Measurements from ENCODE around the gene MACROD2.

Gene MACROD2

DNA sequence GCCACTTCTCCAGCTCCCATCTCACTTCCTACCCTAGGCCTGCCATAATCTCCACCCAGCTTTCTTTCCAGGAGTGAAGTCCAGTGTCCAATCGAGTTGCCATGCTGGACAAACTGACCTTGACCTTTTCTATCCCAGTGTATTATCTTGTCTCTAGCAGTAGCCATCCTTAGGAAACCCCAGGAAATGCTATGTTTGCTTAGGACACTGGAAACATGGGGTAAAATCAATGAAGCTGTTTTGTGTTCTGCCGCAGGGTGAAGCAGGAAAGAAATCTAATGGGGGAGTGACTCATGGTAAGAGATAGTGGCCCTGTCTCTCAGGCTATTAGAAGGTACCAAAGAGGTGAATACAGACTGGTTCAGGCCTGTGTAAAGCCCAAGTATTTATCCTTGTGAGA lies 1452.2 kb downstream of the MACROD2 start:
- no peak for DNase-seq (ENCODE audit: low read depth)

DNA sequence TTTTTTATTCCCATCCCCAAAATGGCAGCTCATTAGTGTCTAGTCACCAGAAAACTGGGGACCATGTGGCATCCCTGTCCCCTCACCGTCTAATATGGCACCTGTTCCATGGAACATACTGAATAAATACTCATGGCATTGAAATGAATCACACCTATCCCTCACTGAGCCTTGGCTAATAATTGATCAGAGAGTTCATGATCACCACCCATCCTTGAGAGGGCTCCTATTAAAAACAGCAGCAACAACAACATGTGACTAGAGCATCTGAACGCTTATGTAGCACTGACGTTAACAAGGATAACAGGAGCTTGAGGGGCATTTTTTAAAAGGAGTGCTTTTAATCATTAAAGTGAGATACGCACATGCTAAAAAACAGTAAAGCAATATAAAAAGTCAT lies 1453.7 kb downstream of the MACROD2 start:
- DNase-seq (ENCODE audit: low read depth), result no peak

DNA sequence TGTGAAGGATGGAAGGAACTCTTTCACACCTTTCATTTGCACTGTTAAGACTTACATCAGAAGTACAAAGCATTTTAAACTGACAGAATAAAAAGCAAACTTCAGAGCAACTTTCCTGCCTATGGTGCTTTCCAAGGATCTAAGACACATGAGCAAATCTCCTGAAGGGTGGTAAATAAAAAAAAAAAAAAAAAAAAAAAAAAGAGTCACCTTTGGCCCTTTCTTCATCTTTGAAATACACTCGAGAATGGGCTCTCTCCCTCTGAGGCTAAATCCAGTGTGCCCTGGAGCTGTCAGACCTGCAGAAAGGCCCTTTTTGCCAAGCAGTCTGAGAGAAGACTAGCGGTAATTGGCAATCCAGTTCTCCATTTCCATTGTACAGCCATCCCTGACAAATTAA lies 1455.9 kb downstream of the MACROD2 start:
- no peak for DNase-seq (ENCODE audit: low read depth)

DNA sequence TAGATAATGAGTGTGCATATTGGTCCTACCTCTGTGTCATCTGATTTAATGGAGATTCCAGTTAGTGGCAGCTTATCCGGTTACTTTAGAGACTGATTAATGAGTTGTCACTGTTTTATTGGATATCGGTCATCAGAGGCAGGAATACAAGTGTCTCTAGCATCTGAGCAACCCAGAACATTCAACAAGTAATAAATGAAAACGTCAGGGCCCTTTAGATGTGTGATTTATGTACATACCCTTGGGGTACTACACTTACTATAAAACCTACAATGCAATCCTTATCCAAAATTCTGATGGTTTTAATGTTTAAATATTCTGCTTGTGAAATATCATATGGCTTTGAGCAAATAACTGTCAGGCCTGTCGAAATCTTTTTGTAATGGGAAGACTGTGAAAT lies 1460.0 kb downstream of the MACROD2 start:
- DNase-seq (ENCODE audit: low read depth), result no peak

DNA sequence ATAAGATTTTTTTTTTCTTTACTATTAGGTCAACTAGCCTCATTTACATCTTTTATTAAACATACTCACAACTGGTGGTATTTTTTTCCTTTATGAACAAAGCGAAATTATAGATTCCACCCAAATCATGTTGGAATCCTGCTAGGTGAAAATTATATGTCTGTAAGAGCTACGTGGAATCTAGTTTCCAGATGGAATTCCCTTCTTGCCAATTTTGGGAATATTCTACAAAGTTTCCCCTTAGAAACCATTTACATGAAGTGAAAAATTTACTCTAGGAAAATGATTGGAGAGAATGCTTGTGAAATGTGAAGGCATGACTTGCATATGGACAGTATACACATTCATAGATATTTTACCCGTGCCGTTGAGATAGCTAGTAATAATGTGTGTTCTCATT lies 1466.6 kb downstream of the MACROD2 start:
- no peak for DNase-seq (ENCODE audit: low read depth)

DNA sequence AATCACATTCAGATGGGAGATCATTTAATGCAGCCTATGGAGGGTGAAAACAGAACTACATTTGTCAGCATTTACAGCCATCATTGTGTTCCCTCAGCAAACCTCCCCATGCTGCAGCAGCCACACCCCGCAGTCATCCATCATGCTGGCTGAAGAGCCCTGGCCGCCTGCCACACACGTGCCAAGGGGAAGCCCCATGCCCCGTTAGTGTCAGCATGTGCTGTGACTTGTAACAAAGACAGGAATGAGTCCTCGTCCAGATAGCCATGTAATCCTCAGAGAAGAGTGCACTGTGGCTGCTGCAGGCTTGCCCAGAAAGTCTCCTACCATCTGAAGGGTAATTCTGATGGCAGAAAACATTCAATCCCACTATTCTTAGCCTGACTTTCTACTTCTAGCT lies 1480.2 kb downstream of the MACROD2 start:
- no peak for DNase-seq (ENCODE audit: low read depth)

DNA sequence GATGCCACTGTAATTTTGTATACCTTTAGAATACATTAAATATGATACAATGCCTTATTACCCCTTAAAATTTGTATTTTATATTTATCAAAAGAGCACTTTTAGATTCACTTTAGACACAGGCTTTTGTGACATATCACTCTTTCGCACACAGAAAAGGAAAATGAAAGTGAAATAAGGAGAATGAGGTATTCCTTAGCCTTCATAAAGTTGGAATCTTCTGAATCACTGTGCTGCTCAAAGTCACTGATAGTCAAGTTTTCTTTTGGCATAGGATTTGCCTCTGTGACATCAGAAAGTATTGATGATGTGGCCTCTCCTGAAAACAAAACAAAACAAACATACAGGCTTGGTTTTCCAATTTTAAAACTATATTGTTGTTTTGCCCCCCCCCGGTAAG lies 1480.9 kb downstream of the MACROD2 start:
- DNase-seq (ENCODE audit: low read depth), result no peak

DNA sequence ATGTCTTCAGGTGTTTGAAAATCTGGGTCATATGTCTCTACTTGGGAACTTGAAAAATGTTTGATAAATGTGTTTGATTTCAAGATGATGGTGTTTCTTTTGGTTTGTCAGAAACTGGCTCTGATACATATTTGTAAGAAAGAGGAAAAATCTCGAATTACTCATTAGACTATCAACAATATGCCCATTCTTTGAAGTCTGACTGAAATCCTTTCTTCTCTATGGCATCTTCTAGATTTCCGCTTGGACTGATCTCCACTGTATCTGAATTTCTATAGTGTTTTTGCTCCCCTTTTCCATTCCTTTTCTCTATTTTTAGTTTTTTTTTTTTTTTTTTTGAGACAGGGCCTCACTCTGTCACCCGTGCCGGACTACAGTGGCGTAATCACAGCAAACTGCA lies 1481.5 kb downstream of the MACROD2 start:
- no peak for DNase-seq (ENCODE audit: low read depth)

DNA sequence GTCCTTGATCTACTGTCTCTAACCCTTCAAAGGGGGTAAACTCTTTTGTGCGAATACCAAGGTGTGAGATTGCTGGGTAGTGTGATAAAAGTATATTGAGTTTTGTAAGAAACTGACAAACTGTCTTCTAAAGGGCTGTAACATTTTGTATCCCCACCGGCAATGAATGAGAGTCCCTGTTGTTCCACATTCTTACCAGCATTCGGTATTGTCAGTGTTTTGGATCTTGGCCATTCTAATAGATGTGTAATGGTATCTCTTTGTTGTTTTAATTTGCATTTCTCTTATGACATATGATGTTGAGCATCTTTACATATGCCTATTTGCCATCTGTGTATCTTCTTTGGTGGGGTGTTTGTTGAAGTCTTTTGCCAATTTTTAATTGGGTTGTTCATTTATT lies 1487.2 kb downstream of the MACROD2 start:
- no peak for DNase-seq (ENCODE audit: low read depth)

DNA sequence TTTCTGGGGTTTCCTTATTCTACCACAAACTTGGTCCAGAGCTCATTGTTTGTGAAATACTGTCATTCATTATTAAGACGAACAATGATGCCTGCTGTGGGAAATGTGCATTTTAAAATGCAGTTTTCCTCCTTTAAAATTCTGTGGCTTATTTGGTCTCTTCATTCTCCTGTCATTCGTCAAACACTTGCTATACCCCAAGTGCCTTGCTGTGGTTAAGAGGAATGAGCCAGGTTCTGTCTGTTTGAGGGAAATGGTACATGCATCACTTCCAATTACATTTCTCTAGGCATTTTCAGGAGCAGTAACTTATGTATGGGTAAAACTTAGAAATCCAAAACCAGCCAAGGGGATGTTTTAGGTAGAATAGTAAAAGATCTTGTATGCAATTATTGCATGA lies 1490.2 kb downstream of the MACROD2 start:
- DNase-seq (ENCODE audit: low read depth), result no peak

DNA sequence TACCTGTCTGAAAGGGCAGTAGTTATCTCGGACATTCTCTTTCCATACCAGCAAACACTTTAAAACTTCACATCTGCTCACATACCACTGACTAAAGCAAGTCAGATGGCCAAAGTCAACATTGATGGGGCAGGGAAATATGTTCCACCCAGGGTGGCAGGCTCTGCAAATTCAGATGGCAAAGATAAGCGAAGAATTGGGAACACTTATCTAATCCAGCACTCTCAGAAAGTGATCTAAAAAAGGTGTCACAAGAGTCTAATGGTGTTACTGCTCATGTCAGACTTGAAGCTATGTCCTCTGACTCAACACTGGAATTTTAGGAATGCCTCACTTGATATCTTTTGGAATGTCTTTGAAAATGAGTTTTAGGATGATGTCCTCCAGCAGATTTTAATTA lies 1491.7 kb downstream of the MACROD2 start:
- DNase-seq (ENCODE audit: low read depth), result no peak

DNA sequence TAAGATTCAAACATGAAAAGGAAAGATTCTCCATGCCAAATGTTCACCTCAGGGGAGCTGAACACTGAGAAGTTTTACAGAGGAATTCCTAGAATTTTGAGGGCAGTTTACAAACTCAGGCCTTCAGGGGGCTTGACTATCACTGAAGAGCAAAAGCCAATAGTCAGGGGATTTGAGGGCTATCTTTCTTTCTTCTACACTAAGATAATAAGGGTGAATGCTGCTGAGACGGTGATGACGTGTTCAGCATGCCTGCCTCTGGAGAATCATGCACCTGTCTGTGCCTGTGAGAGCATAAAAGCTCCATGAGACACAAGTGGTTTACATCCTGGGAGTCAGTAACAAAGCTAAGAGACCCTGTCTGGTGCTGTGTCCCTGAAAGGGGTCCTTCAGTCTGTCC lies 1492.4 kb downstream of the MACROD2 start:
- DNase-seq (ENCODE audit: low read depth), result no peak

DNA sequence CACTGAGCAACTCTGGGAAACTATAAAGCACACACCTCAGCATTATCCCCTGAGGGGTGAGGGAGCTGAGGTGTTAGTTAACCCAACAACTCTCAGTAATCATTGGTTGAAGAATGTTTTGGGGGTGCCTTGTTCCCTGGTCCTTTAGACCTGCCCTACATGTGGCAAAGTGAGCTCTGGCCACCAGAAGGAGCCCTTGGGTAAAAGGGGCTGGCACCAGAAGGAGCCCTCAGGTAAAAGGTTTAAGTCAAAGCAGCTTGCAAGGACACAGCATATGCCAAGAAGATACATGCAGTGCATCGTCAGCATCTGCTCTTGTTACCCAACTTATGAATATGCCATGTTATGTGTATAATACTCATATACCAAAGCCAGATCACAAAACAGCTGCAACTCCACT lies 1496.3 kb downstream of the MACROD2 start:
- DNase-seq (ENCODE audit: low read depth), result no peak

DNA sequence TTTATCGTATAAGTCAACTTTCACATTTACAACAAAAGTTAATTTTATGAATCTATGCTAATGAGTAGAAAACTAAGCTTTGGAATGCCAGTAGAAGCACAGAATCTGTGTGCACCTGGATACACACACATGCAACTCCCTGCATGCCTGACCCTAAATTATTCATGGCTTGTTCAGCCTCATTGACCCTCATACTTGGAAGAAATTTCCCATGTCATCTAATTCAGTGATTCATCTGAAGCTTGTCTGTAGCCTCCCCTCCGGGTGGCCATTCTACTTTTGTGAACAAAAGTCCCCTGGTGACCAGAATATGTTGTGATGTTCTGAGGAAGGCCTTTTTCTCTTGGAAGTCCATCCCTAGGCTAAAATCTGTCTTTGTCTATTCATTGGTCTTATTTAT lies 1499.5 kb downstream of the MACROD2 start:
- no peak for DNase-seq (ENCODE audit: low read depth)

DNA sequence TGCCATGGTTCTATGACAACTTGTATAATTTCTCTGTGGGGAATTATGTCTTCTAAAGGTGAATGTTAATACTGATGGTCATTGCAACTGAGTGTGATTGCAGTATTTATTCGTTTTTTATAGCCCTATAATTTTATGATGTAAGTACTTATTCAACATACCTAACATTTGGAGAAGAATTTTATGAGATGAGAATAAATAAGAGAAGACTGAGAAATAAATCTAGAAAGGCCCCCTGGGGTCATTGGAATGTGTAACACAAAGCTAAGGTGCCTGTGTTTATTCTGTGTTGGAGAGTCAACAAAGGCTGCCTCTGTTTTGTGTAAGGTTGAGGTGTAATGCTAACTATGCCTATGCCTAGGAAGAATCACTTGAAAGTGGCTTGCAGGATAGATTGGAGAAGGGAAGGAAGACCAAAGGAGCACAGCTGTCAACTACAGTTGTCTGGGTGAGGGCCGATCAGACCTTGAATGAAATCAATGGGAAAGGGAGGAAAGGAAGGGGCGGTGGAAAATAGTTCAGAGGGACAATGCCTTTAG lies 1501.3 kb downstream of the MACROD2 start:
- DNase-seq (ENCODE audit: low read depth), result no peak

DNA sequence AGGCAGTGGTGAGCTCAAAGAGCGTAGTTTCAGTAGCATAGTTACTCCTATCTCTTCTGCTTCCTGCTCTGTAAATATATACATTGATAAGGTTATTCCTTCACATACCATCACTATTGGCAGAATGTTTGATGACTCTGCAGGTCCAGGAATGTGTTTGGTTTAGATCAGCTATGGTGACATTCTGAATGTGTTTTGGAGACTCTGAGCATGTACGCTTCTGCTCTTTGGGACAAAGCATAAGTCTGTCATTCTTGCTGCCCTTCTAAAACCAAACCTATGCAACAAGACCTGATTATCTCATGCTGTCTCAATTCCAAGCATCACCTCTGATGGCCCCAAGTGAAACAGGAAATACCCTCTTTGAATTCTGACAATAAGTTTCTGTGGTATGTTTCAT lies 1503.6 kb downstream of the MACROD2 start:
- no peak for DNase-seq (ENCODE audit: low read depth)

DNA sequence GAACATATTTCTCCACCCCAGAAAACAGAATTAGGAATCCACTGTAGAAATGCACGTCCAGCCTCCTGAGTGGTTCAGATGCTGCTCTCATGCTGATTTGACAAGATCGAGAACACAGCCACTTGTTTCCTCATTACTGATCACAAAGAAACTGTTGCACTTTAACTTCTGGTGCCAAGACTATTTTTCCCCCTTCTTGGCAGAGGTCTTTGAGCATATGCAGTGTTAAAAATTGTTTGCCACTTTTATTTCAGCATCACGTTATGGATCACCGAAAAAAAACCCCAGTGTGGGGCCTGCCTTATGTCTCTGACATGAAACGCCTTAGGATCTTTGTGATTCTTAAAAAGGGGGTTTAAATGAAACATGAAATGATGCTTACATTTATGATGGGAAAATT lies 1511.0 kb downstream of the MACROD2 start:
- no peak for DNase-seq (ENCODE audit: low read depth)

DNA sequence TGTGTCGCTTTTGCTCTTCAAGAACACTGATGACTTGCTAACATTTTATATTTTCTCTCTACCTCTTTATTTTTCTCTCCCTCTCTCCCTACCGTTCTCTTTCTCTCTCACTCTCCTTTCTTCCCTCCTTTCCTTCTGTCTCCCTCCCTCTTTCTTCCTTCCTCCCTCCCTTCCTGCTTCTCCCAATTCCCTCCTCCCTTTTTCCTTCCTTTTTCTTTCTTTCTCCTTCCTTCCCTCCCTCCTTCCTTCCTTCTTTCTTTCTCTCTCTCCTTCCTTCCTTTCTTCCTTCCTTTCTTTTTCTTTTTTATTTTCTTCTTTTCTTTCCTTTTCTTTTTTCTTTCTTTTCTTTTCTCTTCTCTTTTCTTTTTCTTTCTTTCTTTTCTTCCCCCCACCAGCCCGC lies 1511.8 kb downstream of the MACROD2 start:
- no peak for DNase-seq (ENCODE audit: low read depth)

DNA sequence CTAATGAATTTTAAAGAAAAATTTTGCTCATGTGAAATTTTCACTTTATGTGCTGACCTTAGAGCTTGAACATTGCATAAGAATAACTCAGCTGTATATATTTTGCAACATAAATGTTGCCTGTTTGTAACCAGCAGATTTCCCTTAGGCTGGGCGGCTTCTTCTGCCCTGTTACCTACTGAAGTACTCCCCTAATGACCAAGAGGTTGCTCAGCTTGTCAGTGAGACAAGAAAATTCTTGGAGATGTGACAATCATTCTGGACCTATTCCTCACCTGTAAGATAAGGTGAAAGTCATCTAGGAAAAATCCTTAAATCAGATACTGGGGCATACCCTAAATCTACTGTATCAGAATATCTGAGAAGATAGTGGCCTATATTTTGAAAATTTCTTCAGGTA lies 1516.2 kb downstream of the MACROD2 start:
- DNase-seq (ENCODE audit: low read depth), result no peak

DNA sequence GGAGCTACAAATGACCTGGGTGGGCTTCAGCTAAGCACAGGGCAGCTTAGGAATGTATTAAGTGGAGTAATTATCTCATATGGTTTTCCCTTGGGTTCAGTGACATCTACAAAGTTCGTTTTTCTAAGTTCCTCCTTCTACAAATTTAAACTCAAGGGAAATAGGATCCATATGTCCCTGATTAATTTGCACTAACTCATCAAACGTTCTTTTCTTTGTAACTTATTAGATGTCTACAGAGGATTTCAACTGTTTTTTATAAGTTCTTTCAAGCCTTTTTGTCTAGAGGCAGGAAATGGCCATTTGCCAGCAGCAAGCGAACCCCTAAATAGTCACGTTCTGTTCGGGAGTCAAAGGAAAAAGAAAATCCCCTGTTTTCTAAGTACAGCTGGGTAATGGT lies 1517.6 kb downstream of the MACROD2 start:
- no peak for DNase-seq (ENCODE audit: low read depth)

DNA sequence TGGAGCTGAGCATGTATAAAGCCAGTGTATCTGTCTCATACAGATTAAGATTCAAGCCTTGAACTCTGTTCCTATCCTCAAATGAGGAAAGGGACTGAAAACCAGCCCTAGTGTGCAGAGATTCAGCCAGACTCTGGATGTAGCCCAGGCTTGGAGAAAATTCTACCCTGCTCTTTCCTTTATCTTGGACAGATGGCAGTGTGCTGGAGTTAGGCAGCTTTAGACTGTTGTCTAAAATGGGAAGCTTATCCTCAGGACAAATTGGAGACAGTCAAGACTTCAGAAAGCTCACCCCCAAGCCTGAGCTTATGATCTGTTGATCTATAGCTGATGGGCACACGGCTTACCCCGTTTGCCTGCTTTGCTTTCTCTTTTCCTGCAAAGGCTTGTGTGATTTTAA lies 1520.4 kb downstream of the MACROD2 start:
- no peak for DNase-seq (ENCODE audit: low read depth)

DNA sequence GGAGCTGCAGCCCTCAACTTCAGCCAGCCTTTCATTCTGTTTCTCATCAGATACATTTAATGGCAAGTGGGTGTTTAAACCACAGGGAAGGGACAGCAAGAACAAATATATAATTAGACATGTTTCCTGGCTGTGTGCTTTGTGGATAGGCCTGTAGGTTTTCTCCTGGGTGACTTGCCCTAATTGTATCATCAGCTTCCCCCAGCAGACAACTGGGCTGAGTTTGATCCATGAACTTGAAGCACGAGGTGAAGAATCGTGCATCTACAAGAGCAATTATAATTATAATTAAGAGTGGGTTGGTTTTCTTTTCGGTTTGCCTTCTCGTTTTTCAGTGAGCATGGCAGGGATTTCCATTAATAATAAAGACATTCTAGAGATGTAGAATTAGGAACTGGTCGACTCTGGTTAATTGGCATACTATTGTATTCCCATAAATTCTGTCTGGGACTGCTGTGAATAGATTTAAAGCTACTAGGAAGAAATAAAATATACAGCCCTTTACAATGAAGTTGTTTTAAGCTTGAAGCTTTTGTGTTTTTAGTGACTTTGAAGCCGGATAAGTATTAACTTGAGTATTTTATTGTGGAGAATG lies 1525.7 kb downstream of the MACROD2 start:
- DNase-seq (ENCODE audit: low read depth), result no peak

DNA sequence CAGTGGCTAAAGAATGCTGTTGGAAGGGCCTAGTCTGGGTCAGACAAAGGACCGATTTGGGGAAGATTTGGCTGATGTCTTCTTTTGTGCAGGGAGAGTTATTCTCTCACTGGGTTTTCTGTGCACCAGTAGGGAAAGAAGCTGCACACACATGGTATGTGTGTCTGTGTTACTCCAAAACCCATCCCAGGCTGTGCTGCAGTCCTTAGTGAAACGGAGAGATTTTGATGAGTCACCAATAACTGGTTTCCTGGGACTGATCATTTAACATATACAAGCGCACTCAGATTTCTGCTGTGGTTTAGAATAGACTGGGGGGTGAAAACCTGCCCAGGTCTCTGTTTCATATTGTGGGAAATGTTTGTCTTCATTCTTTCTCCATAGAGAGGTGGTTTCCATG lies 1528.1 kb downstream of the MACROD2 start:
- DNase-seq (ENCODE audit: low read depth), result no peak

DNA sequence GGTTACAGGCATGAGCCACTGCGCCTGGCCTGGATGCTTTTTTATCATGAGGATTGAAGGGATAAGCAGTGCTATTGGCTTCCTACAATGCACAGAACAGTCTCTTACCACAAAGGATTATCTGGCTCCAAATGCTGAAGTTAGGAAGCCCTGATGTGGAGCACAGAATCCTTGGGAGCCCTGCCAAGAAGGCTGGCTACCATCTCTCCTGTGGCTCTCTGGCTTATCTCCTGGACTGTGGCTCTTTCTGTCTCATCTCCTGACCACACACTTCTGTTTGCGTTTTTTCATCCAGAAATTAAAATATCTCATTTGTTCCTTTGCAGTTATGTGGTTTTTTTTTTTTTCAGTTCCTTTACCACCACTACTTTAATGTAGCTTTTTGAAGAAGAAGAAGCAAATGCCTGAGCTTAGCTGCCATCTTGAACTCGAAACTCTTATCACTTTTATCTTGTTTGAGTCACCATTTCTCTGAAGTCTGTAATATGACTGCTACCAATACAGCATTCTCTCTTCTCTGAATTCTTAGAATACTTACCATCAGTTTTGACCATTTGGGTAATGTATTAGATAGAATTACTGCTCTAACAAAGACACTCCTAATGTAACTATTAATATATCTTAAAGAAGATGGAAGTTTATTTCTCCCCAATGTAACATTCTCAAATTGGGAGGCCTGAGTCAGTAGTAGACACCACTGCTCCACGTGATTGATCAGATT lies 1533.2 kb downstream of the MACROD2 start:
- DNase-seq (ENCODE audit: low read depth), result no peak
